ENCODE results near the gene SHANK1. TPM values are rescaled to one million over a fixed set of nuclear protein-coding genes. Genes with fewer than 3 reads are reported as not detected.

Gene SHANK1
- total and polyA plus RNA-seq, 4 donors: 0.06 to 0.28 (median 0.17) TPM; not detected in 1

GRCh38 chr19:50735869-50736268 lies 16.3 kb upstream of the SHANK1 start:
- Histone ChIP-seq H3K4me3 (ENCODE audit: low read depth in 1 of 3, low read length in 3 of 3) (no peak overlapping the region), H3K27me3 (ENCODE audit: control insufficient read depth in 4 of 4, insufficient read depth in 4 of 4, low read length in 3 of 4) (peaks cover 0 to 19% (median 6%) of the 10 kb centered on the region in 4 donors), H3K4me1 (ENCODE audit: control insufficient read depth in 4 of 4, insufficient read depth in 4 of 4, low read length in 3 of 4) (no peaks in the 10 kb centered on the region), H3K9ac (ENCODE audit: low read depth in 1 of 2, low read length in 2 of 2) (no peak overlapping the region), H3K36me3 (ENCODE audit: control insufficient read depth in 4 of 4, insufficient read depth in 3 of 4, low read depth in 1 of 4, low read length in 3 of 4) (no peaks in the 10 kb centered on the region), H3K27ac (ENCODE audit: low read depth in 1 of 2, low read length in 2 of 2) (no peak overlapping the region), H3K9me3 (ENCODE audit: control insufficient read depth in 4 of 4, low read length in 3 of 4) (no peaks in the 10 kb centered on the region)
- DNase-seq (ENCODE audit: low spot score): no peak
- WGBS: 61% methylated on average over 7 of the region's 7 CpGs
- no peak for TF ChIP-seq MAX (IDR thresholded peaks at IDR 0.05)
- TF ChIP-seq FOXA2 (IDR thresholded peaks at IDR 0.05): no peak
- no peak for TF ChIP-seq RXRA (IDR thresholded peaks at IDR 0.05)
- no peak for TF ChIP-seq REST (IDR thresholded peaks at IDR 0.05)
- no peak for TF ChIP-seq RAD21 (IDR thresholded peaks at IDR 0.05)
- no peak for TF ChIP-seq NR2F2 (IDR thresholded peaks at IDR 0.05)
- no peak for TF ChIP-seq ATF3 (IDR thresholded peaks at IDR 0.05)
- TF ChIP-seq HNF4A (conservative IDR thresholded peaks at IDR 0.05): no peak

DNA sequence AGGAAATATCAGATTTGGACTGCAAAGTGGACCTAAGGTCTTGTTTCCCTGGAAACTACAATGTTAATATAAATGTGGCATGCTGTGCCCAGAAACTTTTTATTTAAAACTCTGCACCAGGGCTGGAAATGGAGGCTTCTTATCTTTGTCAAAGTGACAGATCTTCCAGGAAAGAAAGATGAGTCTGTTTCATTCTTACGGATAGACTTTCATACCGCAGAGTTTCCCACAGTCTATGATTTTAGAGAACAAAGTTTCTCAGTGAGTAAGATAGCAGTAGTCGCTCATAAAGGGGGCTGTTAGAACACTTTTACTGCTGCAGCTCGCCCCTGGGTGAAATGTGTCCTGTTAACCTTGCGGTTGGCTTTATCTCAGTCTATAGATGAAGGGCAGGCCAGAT lies 10.3 kb upstream of the SHANK1 start:
- Histone ChIP-seq H3K4me3 (ENCODE audit: low read depth in 1 of 3, low read length in 3 of 3) (no peak overlapping the region), H3K27ac (ENCODE audit: low read depth in 1 of 2, low read length in 2 of 2) (no peak overlapping the region), H3K4me1 (ENCODE audit: control insufficient read depth in 4 of 4, insufficient read depth in 4 of 4, low read length in 3 of 4) (peaks cover 0 to 15% (median 8%) of the 10 kb centered on the region in 4 donors), H3K9me3 (ENCODE audit: control insufficient read depth in 4 of 4, low read length in 3 of 4) (no peaks in the 10 kb centered on the region), H3K9ac (ENCODE audit: low read depth in 1 of 2, low read length in 2 of 2) (no peak overlapping the region), H3K27me3 (ENCODE audit: control insufficient read depth in 4 of 4, insufficient read depth in 4 of 4, low read length in 3 of 4) (peaks cover 0 to 6% (median 0%) of the 10 kb centered on the region in 4 donors), H3K36me3 (ENCODE audit: control insufficient read depth in 4 of 4, insufficient read depth in 3 of 4, low read depth in 1 of 4, low read length in 3 of 4) (no peaks in the 10 kb centered on the region)
- DNase-seq (ENCODE audit: low spot score): no peak
- TF ChIP-seq TAF1 (conservative IDR thresholded peaks at IDR 0.05): no peak
- TF ChIP-seq EGR1 (IDR thresholded peaks at IDR 0.05; ENCODE audit: low read depth in 2 of 2): no peak
- no peak for TF ChIP-seq YY1 (IDR thresholded peaks at IDR 0.05)
- TF ChIP-seq FOXA1 (IDR thresholded peaks at IDR 0.05): no peak
- TF ChIP-seq GABPA (IDR thresholded peaks at IDR 0.05 in 1 of 2, conservative IDR thresholded peaks at IDR 0.05 in 1 of 2): no peak
- no peak for TF ChIP-seq NR2F2 (IDR thresholded peaks at IDR 0.05)
- TF ChIP-seq, protein P1, sequence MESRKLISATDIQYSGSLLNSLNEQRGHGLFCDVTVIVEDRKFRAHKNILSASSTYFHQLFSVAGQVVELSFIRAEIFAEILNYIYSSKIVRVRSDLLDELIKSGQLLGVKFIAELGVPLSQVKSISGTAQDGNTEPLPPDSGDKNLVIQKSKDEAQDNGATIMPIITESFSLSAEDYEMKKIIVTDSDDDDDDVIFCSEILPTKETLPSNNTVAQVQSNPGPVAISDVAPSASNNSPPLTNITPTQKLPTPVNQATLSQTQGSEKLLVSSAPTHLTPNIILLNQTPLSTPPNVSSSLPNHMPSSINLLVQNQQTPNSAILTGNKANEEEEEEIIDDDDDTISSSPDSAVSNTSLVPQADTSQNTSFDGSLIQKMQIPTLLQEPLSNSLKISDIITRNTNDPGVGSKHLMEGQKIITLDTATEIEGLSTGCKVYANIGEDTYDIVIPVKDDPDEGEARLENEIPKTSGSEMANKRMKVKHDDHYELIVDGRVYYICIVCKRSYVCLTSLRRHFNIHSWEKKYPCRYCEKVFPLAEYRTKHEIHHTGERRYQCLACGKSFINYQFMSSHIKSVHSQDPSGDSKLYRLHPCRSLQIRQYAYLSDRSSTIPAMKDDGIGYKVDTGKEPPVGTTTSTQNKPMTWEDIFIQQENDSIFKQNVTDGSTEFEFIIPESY (IDR thresholded peaks at IDR 0.05): no peak
- TF ChIP-seq ATF3 (IDR thresholded peaks at IDR 0.05): no peak
- 66% methylated on average over 5 of the region's 5 CpGs for WGBS

Data from liver (tissue), 9 donors.